MM.1S (cell line): ENCODE data around the gene XPO4.

ENCODE experiments used
- EZH2phosphoT487 ChIP-seq: fragments of 300-600 bp; sonication (generic); IDR thresholded peaks from 2 replicates; pipeline ENCODE4 v1.6.1; 2018; ENCODE audit warnings: antibody characterized with exemption, low read length
- TF ChIP-seq, protein P1 (sequence below): fragments of 300-600 bp; sonication (generic); IDR thresholded peaks from 2 replicates; pipeline ENCODE4 v1.5.1; 2016; ENCODE audit warnings: antibody characterized with exemption, low read length, mixed read lengths

DNA sequence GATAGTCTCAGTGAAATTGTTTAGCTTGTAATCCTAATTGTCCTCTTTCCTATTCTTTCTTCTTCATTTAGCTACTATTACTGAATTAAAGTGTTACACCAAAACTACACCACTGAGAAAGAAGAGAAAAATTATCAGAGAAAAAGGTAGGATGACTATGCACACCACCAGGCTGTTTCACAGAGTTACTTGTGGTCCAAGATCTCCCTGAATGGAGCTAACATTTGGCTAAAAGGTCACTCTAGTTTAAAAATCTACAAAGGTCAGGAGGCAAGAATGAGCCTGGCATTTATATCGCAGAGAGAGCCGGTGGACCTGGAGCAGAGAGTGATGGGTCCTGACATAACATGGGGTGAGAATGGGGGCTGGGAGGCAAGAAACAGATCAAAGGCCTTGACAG, 91.7 kb downstream of the XPO4 start:
- TF ChIP-seq, protein P1, sequence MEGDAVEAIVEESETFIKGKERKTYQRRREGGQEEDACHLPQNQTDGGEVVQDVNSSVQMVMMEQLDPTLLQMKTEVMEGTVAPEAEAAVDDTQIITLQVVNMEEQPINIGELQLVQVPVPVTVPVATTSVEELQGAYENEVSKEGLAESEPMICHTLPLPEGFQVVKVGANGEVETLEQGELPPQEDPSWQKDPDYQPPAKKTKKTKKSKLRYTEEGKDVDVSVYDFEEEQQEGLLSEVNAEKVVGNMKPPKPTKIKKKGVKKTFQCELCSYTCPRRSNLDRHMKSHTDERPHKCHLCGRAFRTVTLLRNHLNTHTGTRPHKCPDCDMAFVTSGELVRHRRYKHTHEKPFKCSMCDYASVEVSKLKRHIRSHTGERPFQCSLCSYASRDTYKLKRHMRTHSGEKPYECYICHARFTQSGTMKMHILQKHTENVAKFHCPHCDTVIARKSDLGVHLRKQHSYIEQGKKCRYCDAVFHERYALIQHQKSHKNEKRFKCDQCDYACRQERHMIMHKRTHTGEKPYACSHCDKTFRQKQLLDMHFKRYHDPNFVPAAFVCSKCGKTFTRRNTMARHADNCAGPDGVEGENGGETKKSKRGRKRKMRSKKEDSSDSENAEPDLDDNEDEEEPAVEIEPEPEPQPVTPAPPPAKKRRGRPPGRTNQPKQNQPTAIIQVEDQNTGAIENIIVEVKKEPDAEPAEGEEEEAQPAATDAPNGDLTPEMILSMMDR, result no peak
- no peak for TF ChIP-seq EZH2phosphoT487
